Stimulated activated naive CD8-positive, alpha-beta T cell treated with anti-CD3 and anti-CD28 coated beads, Interleukin-15, amount 100 ng/mL, for 72 hours (primary cell): ENCODE data around the gene ZNF681.
A peak's percentile ranks its signal among the peaks of the same experiment; 100 is the strongest.
"Not testable (repeated sequence)": the region's sequence is repeated elsewhere in the genome, so short reads cannot be mapped to it uniquely, and the experiment has no call there.

ENCODE experiments used
- ATAC-seq: fragments of 150-1000 bp; cut with Tn5 transposase; 2 replicates; pipeline ENCODE4 v1.10.0; 2021; ENCODE audit warnings: mild to moderate bottlenecking, moderate library complexity
- DNase-seq, 2 donors: peaks; one replicate each; pipeline ENCODE4 v3.0.0; 2021 to 2022
- H3K27ac Mint-ChIP-seq, 2 donors: one replicate each; pipeline ENCODE4 v1.8.0; 2022; ENCODE audit warnings: mild to moderate bottlenecking in 2 of 2, mixed read lengths in 2 of 2, moderate library complexity in 2 of 2
- H3K27me3 Mint-ChIP-seq: one replicate; pipeline ENCODE4 v1.8.0; 2022; ENCODE audit warnings: mixed read lengths
- H3K4me1 Mint-ChIP-seq: one replicate; pipeline ENCODE4 v1.8.0; 2022; ENCODE audit warnings: mild to moderate bottlenecking, mixed read lengths
- H3K4me3 Mint-ChIP-seq, 2 donors: one replicate each; pipeline ENCODE4 v1.8.0; 2022; ENCODE audit warnings: mild to moderate bottlenecking in 2 of 2, mixed read lengths in 2 of 2, moderate library complexity in 1 of 2
- H3K9me3 Mint-ChIP-seq, 2 donors: one replicate each; pipeline ENCODE4 v1.8.0; 2022; ENCODE audit warnings: mixed read lengths in 2 of 2

The ZNF681 gene

GRCh38 chr19:23783636-23784035, 24.9 kb upstream of the ZNF681 start:
- no peak overlapping the region for H3K27ac Mint-ChIP-seq
- no peaks in the 10 kb centered on the region for H3K27me3 Mint-ChIP-seq
- no peaks in the 10 kb centered on the region for H3K4me1 Mint-ChIP-seq
- H3K4me3 Mint-ChIP-seq = no peak overlapping the region
- H3K9me3 Mint-ChIP-seq = peaks cover 2 to 6% of the 10 kb centered on the region in 2 donors
- DNase-seq = no peak
- no peak for ATAC-seq

GRCh38 chr19:23779645-23780044, 21.0 kb upstream of the ZNF681 start:
- no peak overlapping the region for H3K27ac Mint-ChIP-seq
- H3K27me3 Mint-ChIP-seq = no peaks in the 10 kb centered on the region
- ATAC-seq (peak; percentile 24), DNase-seq (peak in 1 of 2 donors; percentile 19)
- H3K4me3 Mint-ChIP-seq = no peak overlapping the region
- peaks cover 7 to 10% of the 10 kb centered on the region in 2 donors for H3K9me3 Mint-ChIP-seq
- peaks cover 6% of the 10 kb centered on the region for H3K4me1 Mint-ChIP-seq

GRCh38 chr19:23778566-23778965, 19.9 kb upstream of the ZNF681 start:
- Mint-ChIP-seq H3K27ac (no peak overlapping the region), H3K4me1 (peaks cover 14% of the 10 kb centered on the region), H3K9me3 (peaks cover 7 to 10% of the 10 kb centered on the region in 2 donors), H3K27me3 (no peaks in the 10 kb centered on the region), H3K4me3 (no peak overlapping the region)
- DNase-seq (no peak), ATAC-seq (no peak)

GRCh38 chr19:23778036-23778435, 19.3 kb upstream of the ZNF681 start:
- not testable (repeated sequence) for H3K4me3 Mint-ChIP-seq, ATAC-seq, H3K27me3 Mint-ChIP-seq, DNase-seq
- Mint-ChIP-seq H3K4me1 (peaks cover 14% of the 10 kb centered on the region), H3K9me3 (peaks cover 7 to 10% of the 10 kb centered on the region in 2 donors), H3K27ac (peak overlapping the region in 1 of 2 donors; percentile 54)

DNA sequence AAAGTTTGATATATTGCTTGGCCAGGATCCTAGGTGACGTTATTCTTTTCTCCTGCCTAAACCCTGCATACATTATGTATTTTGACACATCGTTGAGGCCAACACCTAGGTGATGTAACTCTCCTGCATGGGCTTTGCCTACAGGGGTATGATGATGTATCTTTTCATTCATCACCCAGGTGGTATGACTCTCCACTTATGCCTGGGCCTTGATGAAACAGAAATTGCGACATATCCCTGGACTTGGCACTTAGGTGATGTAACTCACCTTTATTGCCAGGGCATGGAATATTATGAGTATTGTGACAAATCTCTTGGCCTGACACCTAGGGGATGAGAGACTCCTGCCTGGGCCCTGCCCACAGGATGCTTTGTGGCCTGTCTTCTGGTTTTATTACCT, 18.5 kb upstream of the ZNF681 start:
- Mint-ChIP-seq H3K27me3 (no peaks in the 10 kb centered on the region), H3K9me3 (peaks cover 5 to 7% of the 10 kb centered on the region in 2 donors), H3K27ac (no peak overlapping the region), H3K4me3 (no peak overlapping the region), H3K4me1 (peaks cover 18% of the 10 kb centered on the region)
- DNase-seq = peak in 1 of 2 donors; percentile 50
- ATAC-seq = peak; percentile 89

DNA sequence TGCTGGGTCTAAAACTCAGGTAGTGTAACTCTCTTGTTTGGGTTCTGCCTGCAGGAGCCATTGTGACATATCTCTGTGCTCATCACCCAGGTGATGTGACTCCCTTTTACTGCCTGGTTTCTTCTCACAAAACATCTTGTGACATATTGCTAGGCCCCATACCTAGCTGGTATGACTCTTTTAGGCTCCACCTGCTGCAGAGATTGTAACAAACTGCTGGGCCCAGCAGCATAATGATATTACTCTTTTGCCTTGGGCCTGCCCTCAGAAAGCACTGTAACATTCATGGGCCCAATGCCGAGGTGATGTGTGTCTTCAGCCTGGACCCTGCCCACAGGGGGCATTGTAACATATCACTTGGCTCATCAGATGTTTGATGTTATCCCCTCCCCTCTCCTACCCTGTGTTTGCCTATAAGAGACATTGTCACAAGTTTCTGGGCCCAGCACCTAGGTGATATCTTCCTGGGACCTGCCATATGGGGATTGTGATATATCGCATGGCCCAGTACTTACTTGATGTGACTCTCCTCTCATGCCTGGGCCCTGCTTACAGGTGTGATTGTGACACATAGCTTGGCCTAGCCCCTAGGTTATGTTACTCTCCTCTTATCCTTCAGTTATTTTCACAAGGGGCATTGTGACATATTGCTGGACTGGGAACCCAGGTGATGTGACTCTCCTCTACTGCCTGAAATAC, 18.0 kb upstream of the ZNF681 start:
- Mint-ChIP-seq H3K4me3 (no peak overlapping the region), H3K27me3 (no peaks in the 10 kb centered on the region), H3K4me1 (peaks cover 24% of the 10 kb centered on the region), H3K27ac (peak overlapping the region in 1 of 2 donors; percentile 80), H3K9me3 (peaks cover 4 to 7% of the 10 kb centered on the region in 2 donors)
- no peak for DNase-seq
- ATAC-seq = no peak

DNA sequence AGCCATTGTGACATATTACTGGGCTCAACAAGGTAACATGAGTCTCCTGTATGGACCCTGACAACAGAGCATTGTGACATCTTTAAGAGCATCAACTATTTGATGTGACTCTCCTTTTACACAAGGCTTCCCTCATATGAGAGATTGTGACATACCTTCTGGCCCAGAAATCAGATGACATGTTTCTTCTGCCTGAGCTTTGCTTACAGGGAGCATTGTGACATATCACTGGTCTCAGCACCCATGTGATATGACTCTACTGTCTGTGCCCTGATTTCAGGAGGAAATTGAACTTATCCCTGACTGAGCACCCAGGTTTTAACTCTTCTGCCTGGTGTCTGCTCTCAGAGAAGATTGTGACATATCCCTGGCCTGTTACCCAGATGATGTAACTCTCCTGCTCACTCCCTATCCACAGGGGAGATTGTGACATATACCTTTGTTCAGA, 15.9 kb upstream of the ZNF681 start:
- H3K27ac Mint-ChIP-seq = no peak overlapping the region
- H3K27me3 Mint-ChIP-seq = no peaks in the 10 kb centered on the region
- H3K4me1 Mint-ChIP-seq = peaks cover 41% of the 10 kb centered on the region
- ATAC-seq (no peak), DNase-seq (no peak)
- H3K9me3 Mint-ChIP-seq = peaks cover 4 to 14% of the 10 kb centered on the region in 2 donors
- H3K4me3 Mint-ChIP-seq = no peak overlapping the region

GRCh38 chr19:23774106-23774505, 15.4 kb upstream of the ZNF681 start:
- Mint-ChIP-seq H3K27ac (peak overlapping the region in 1 of 2 donors; percentile 23), H3K9me3 (peaks cover 4 to 14% of the 10 kb centered on the region in 2 donors)

DNA sequence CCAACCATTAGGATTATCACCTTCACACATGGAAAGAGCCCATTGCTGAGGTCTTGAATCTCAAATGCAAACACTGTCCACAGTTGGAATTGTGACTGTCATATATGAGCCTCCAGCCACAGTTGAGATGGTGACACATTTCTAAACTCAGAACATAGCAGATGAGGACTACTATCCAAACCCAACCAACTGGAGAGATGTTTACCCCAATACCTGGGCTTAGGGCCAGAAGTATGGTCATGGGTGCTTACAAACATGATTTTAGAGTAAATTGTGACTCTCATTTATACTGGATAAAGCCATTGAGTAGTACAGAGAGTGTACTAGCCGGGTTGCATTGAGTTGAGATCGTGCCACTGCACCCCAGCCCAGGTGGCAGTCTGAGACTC, 14.0 kb upstream of the ZNF681 start:
- Mint-ChIP-seq H3K9me3 (peaks cover 4 to 8% of the 10 kb centered on the region in 2 donors), H3K4me1 (peaks cover 37% of the 10 kb centered on the region), H3K27me3 (no peaks in the 10 kb centered on the region), H3K4me3 (no peak overlapping the region), H3K27ac (peak overlapping the region; percentile 25 to 48)
- ATAC-seq = no peak
- no peak for DNase-seq

More at GRCh38 chr19:23774106-23774505, 15.4 kb upstream of the ZNF681 start:
- no peaks in the 10 kb centered on the region for H3K27me3 Mint-ChIP-seq
- peaks cover 41% of the 10 kb centered on the region for H3K4me1 Mint-ChIP-seq
- no peak for ATAC-seq
- H3K4me3 Mint-ChIP-seq = no peak overlapping the region
- no peak for DNase-seq

DNA sequence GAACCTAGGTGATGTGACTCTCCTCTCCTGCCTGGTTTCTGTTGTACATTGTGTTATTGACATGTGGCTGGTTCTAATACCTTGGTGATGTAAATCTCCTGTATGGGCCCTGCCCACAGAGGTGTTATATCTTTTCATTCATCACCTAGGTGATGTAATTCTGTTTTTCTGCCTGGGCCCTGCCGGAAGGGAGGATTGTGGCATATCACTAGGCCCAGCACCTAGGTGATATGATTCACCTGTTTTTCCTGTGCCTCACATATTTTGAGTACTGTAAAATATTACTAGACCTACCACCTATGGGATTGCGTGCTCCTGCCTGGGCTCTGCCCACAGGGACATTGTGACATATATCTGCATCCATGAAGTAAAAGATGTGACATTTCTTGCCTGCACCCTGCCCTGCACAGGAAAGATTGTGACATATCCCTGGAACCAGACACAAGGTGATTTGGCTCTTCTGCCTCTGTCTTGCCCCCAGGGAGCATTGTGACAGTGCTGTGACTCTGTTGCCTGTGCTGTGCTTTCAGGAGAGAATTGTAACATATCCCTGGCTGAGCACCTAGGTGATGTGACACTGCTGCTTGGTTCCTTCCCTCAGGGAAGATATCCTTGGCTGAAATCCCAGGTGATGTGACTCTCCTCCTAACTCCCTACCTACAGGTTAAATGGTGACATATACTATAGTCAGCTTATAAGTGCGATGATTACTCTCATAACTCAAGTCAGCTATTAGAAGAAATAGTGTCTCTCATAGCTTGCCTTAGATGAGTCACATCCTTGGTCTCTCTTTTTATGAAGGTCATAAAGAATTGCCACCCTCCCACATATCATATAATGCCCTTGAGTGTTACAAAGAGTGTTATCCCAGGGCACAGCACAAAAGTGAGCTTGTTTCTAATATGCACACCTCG, 13.3 kb upstream of the ZNF681 start:
- H3K27ac Mint-ChIP-seq = peak overlapping the region; percentile 48 to 88
- no peaks in the 10 kb centered on the region for H3K27me3 Mint-ChIP-seq
- peak; percentile 71 for ATAC-seq
- peaks cover 34% of the 10 kb centered on the region for H3K4me1 Mint-ChIP-seq
- DNase-seq = peak in 1 of 2 donors; percentile 26
- no peak overlapping the region for H3K4me3 Mint-ChIP-seq
- H3K9me3 Mint-ChIP-seq = peaks cover 2 to 8% of the 10 kb centered on the region in 2 donors

DNA sequence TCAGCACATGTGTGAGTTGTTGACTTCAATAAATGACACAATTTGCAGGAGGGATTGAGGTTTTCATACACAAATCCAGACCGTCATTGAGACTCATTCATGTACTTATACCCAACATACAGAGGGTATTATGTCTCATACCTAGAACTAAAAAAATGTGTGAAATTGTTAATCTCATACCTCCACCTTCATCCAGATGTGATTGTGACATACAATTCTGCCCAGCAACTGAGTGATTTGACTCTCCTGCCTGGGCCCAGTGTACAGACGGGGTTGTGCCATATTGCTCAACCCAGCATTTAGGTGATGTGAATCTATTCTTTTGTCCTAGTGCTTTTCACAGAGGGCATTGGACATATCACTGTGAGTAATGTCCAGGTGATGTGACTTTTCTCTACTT, 12.6 kb upstream of the ZNF681 start:
- Mint-ChIP-seq H3K9me3 (peaks cover 0 to 8% of the 10 kb centered on the region in 2 donors), H3K27ac (no peak overlapping the region), H3K4me3 (no peak overlapping the region), H3K4me1 (peaks cover 34% of the 10 kb centered on the region), H3K27me3 (no peaks in the 10 kb centered on the region)
- ATAC-seq (peak; percentile 75), DNase-seq (peak in 1 of 2 donors; percentile 25)

DNA sequence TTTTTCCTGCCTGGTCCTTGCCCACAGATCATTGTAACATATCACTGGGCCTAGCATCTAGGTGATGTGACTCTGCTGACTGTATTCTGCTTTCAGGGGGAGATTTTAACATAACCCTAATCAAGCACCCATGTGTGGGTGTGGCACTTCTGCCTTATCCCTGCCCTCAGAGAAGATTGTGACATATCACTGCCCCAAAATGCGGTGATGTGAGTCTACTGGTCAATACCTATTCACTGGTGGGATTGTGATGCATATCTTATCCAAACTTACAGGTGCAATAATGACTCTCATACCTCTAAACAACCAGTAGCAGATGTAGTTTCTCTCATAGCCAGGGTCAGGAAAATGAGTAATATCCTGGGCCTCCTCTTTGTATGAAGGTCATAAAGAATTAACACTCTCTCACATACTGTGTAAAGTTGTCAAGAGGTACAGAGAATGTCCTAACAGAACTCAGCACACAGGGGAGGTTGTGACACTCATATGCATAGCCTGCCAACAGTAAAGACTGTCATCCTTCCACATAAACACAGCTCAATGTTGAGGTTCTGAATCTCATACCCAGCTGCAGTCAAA, 12.1 kb upstream of the ZNF681 start:
- DNase-seq (no peak), ATAC-seq (peak; percentile 48)
- H3K27me3 Mint-ChIP-seq = no peaks in the 10 kb centered on the region
- H3K9me3 Mint-ChIP-seq = peaks cover 0 to 8% of the 10 kb centered on the region in 2 donors
- H3K4me3 Mint-ChIP-seq = no peak overlapping the region
- peaks cover 34% of the 10 kb centered on the region for H3K4me1 Mint-ChIP-seq
- H3K27ac Mint-ChIP-seq = peak overlapping the region in 1 of 2 donors; percentile 34

DNA sequence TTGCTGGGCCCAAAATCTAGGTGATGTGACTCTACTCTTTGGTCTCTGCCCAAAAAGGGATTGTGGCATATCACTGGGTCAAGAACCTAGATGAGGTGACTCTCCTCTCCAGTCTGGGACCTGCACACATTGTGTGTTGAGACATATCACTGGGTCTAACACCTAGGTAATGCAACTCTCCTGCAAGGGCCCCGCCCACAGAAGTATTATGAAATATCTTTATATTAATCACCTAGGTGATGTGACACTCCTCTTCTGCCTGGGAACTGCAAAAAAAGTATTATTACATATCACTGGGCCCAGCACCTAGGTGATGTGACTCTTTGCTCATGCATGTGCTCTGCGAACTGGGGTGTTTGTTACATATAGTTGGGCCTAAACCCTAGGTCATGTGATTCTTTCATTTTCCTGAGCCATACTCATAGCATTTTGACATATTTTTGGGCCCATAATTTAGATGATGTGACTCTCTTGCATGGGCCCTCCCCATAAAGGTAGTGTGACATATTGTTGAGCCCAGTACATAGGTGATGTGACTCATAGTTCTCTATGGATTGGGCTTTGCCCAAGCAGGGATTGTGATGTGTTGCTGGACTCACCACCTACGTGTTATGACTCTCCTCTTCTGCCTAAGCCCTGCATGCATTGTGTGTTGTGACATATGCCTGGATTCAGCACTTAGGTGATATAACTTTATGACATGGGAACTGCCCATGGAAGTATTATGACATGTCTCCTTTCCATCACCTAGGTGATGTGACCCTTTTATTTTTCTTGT, 11.2 kb upstream of the ZNF681 start:
- peaks cover 0 to 8% of the 10 kb centered on the region in 2 donors for H3K9me3 Mint-ChIP-seq
- peaks cover 41% of the 10 kb centered on the region for H3K4me1 Mint-ChIP-seq
- H3K27me3 Mint-ChIP-seq = no peaks in the 10 kb centered on the region
- no peak for ATAC-seq
- DNase-seq = no peak
- H3K27ac Mint-ChIP-seq = peak overlapping the region; percentile 19 to 34
- H3K4me3 Mint-ChIP-seq = no peak overlapping the region

- H3K27ac Mint-ChIP-seq = no peak overlapping the region
- H3K27me3 Mint-ChIP-seq = no peaks in the 10 kb centered on the region
- no peak overlapping the region for H3K4me3 Mint-ChIP-seq
- ATAC-seq = no peak
- no peak for DNase-seq
- peaks cover 36% of the 10 kb centered on the region for H3K4me1 Mint-ChIP-seq
- peaks cover 0 to 8% of the 10 kb centered on the region in 2 donors for H3K9me3 Mint-ChIP-seq
Measured at GRCh38 chr19:23766951-23767350, 8.3 kb upstream of the ZNF681 start.

DNA sequence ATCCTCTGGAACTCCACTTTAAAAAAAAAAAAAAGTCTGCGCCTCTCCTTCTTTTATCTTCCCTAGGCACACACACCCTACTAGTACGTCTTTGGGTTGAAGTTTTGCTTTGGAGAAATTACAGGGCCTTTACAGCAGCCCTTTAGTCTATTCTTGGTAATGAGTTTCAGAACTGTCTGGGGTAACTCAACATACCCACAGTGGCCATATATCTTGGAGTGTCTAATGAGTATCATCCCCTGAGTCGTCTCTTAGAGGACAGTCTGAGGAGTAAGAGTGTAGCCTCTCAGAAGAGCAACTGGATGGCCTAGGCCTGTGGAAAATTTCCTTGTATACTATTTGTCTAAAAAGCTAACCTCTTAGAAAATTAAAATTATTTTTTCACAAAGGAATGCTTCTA, 6.1 kb upstream of the ZNF681 start:
- Mint-ChIP-seq H3K27ac (peak overlapping the region in 1 of 2 donors; percentile 52), H3K4me3 (peak overlapping the region; percentile 54 to 62), H3K4me1 (peaks cover 26% of the 10 kb centered on the region), H3K27me3 (no peaks in the 10 kb centered on the region), H3K9me3 (no peaks in the 10 kb centered on the region)
- DNase-seq (no peak), ATAC-seq (no peak)
